Endothelial cell of umbilical vein (primary cell): ENCODE results near the gene ERICH3. TPM values are rescaled to one million over a fixed set of nuclear protein-coding genes. Genes with fewer than 3 reads are reported as not detected.

Source experiments
- BruUV-seq: library from RNA; stranded (reverse); fragments of 400-500 nt; replicated peaks from 2 replicates; lab custom pipeline; 2021; lab: Mats Ljungman, UMichigan
- CTCF ChIA-PET: fragments of 300-600, 350-600 bp; sonication (Branson Sonifier 250); formaldehyde crosslinking; loops from one replicate; lab custom pipeline; 2021; ENCODE audit warnings: antibody characterized with exemption, inconsistent platforms; lab: Charles Lee
- POLR2A ChIA-PET: fragments of 300-600, 350-600 bp; sonication (Branson Sonifier 250); formaldehyde crosslinking; loops from one replicate; lab custom pipeline; 2021; ENCODE audit warnings: antibody characterized with exemption, inconsistent platforms; lab: Charles Lee
- DNase-seq: peaks from one replicate; pipeline ENCODE4 v3.0.0-alpha.2; 2011; ENCODE audit warnings: low read depth, low spot score
- FAIRE-seq: peaks from 2 replicates; lab custom pipeline; 2011; peaks lifted over from hg19 to GRCh38; lab: Jason Lieb, UNC
- H2AFZ ChIP-seq: 2 replicates; pipeline ENCODE4 v1.6.0; 2012; ENCODE audit warnings: low read depth, low read length, control low read depth, inconsistent platforms
- H3K27ac ChIP-seq: 2 replicates; pipeline ENCODE4 v1.5.1; 2011; ENCODE audit warnings: low read depth, mild to moderate bottlenecking, control low read depth, low read length, moderate library complexity; ENCODE audit not compliant: insufficient read depth
- H3K27me3 ChIP-seq, 2 experiments: 2 replicates each; pipeline versions ENCODE4 v1.6.0 to v1.6.1; 2011; ENCODE audit warnings: low read length in 2 of 2, mixed read lengths in 1 of 2; ENCODE audit not compliant: control insufficient read depth in 2 of 2, insufficient read depth in 2 of 2
- H3K36me3 ChIP-seq, 2 experiments: 2 replicates in 1 of 2; 3 replicates in 1 of 2; pipeline ENCODE4 v1.5.1; 2011; ENCODE audit warnings: low read length in 2 of 2, mild to moderate bottlenecking in 1 of 2, moderate library complexity in 1 of 2; ENCODE audit not compliant: control insufficient read depth in 2 of 2, insufficient read depth in 2 of 2; ENCODE audit errors: extremely low read depth in 1 of 2
- H3K4me1 ChIP-seq: 3 replicates; pipeline ENCODE4 v1.5.1; 2011; ENCODE audit warnings: mild to moderate bottlenecking, low read length; ENCODE audit not compliant: control insufficient read depth, insufficient read depth; ENCODE audit errors: extremely low read depth
- H3K4me2 ChIP-seq: 2 replicates; pipeline ENCODE4 v1.6.1; 2011; ENCODE audit warnings: low read length, control low read depth, mixed read lengths; ENCODE audit not compliant: insufficient read depth
- H3K4me3 ChIP-seq, 3 experiments: fragments of 200-600 bp in 1 of 3; sonication (generic), shearing (Covaris generic) in 1 of 3; replicated peaks in 1 of 3; 2 replicates each; pipeline ENCODE4 v1.5.1; 2011 to 2016; ENCODE audit warnings: control low read depth in 3 of 3, low read length in 3 of 3, mild to moderate bottlenecking in 2 of 3, inconsistent platforms in 1 of 3, low read depth in 1 of 3, moderate library complexity in 1 of 3; ENCODE audit not compliant: insufficient read depth in 1 of 3
- H3K79me2 ChIP-seq: 2 replicates; pipeline ENCODE4 v1.6.0; 2012; ENCODE audit warnings: low read length, inconsistent platforms; ENCODE audit not compliant: control insufficient read depth, insufficient read depth
- H3K9ac ChIP-seq: replicated peaks from 2 replicates; pipeline ENCODE3; 2011; ENCODE audit warnings: low read length, control low read depth; ENCODE audit not compliant: insufficient read depth; ENCODE audit errors: extremely low read depth
- H3K9me1 ChIP-seq: replicated peaks from 3 replicates; pipeline ENCODE4 v1.6.0; 2011; ENCODE audit warnings: mild to moderate bottlenecking, low read length; ENCODE audit not compliant: control insufficient read depth, insufficient read depth; ENCODE audit errors: extremely low read depth
- H3K9me3 ChIP-seq: replicated peaks from 2 replicates; pipeline ENCODE4 v1.5.1; 2012; ENCODE audit warnings: low read length, inconsistent platforms; ENCODE audit not compliant: control insufficient read depth, insufficient read depth
- H4K20me1 ChIP-seq: replicated peaks from 2 replicates; pipeline ENCODE3; 2011; ENCODE audit warnings: mild to moderate bottlenecking, low read length; ENCODE audit not compliant: control insufficient read depth, insufficient read depth; ENCODE audit errors: extremely low read depth
- CTCF ChIP-seq, 2 donors: IDR thresholded peaks; 1 replicate in 1 of 2; 2 replicates in 1 of 2; pipeline ENCODE4 v1.5.1; 2011; ENCODE audit warnings: low read length in 2 of 2, mild to moderate bottlenecking in 2 of 2, moderate library complexity in 2 of 2, control low read depth in 1 of 2, inconsistent platforms in 1 of 2, low read depth in 1 of 2; ENCODE audit not compliant: insufficient read depth in 1 of 2; ENCODE audit errors: extremely low read depth in 1 of 2
- FOS ChIP-seq: IDR thresholded peaks from 2 replicates; pipeline ENCODE4 v1.6.1; 2011; ENCODE audit warnings: mild to moderate bottlenecking, low read length, moderate library complexity, borderline replicate concordance; ENCODE audit not compliant: insufficient read depth
- JUN ChIP-seq: IDR thresholded peaks from 2 replicates; pipeline ENCODE4 v1.6.1; 2011; ENCODE audit warnings: borderline replicate concordance, low read depth; ENCODE audit not compliant: insufficient read length, insufficient read depth
- MYC ChIP-seq: IDR thresholded peaks from one replicate; pipeline ENCODE4 v1.6.1; 2011; ENCODE audit warnings: mild to moderate bottlenecking, low read depth, low read length
- POLR2A ChIP-seq: IDR thresholded peaks from 2 replicates; pipeline ENCODE4 v1.6.1; 2012; ENCODE audit warnings: low read depth, mild to moderate bottlenecking, control low read depth, low read length
- POLR2AphosphoS5 ChIP-seq: IDR thresholded peaks from 2 replicates; pipeline ENCODE4 v1.6.1; 2012; ENCODE audit warnings: low read depth, mild to moderate bottlenecking, control low read depth, low read length, moderate library complexity; ENCODE audit not compliant: insufficient read depth
- dilution Hi-C: fragments of 300-500 bp; cut with MboI; formaldehyde crosslinking; loops from one replicate; pipeline ENCODE4 v1.15.0; 2019; ENCODE audit warnings: low sequenced_read_pairs; ENCODE audit not compliant: extremely low pct_ligation_motif_present
- intact Hi-C: fragments of 100-400 bp; cut with micrococcal nuclease; formaldehyde crosslinking; loops from one replicate; pipeline ENCODE4 v1.10.0; 2022
- polyA plus RNA-seq, 4 experiments: library from polyadenylated mRNA; depleted of rRNA in 3 of 4; stranded (reverse) in 3 of 4; unstranded in 1 of 4; fragments of >200 nt; gene quantifications; 2 replicates each; pipeline versions ENCODE4 v1.2.1 to v1.2.3, GENCODE V29; 2011 to 2012; ENCODE audit warnings: missing spikeins in 1 of 4
- total RNA-seq: library from RNA; stranded (reverse); gene quantifications from 2 replicates; pipeline ENCODE4 v1.2.3, GENCODE V29; 2021

The ERICH3 gene
- total and polyA plus RNA-seq, 2 donors (not counting 3 experiments of a cell fraction or from before 2014, with no cell fraction given) = not detected

- Histone ChIP-seq H4K20me1 (no peaks in the 10 kb centered on the region), H3K4me1 (no peaks in the 10 kb centered on the region), H3K27me3 (no peaks in the 10 kb centered on the region), H3K9me1 (no peaks in the 10 kb centered on the region), H3K36me3 (no peaks in the 10 kb centered on the region), H2AFZ (no peak overlapping the region), H3K79me2 (no peaks in the 10 kb centered on the region), H3K9me3 (peaks cover 2% of the 10 kb centered on the region), H3K4me2 (no peak overlapping the region), H3K4me3 (no peak overlapping the region), H3K27ac (no peak overlapping the region), H3K9ac (no peak overlapping the region)
- dilution Hi-C loops (no loop called here), intact Hi-C loops (no loop called here)
- ChIA-PET POLR2A (no interaction called here), CTCF (no interaction called here)
- FAIRE-seq (no peak), DNase-seq (no peak)
- TF ChIP-seq CTCF (IDR thresholded peaks at IDR 0.05; ENCODE audit: extremely low read depth in 1 of 2, insufficient read depth in 1 of 2, low read depth in 1 of 2, low read length in 2 of 2) (no peak), JUN (no peak), POLR2AphosphoS5 (no peak), MYC (no peak), FOS (no peak), POLR2A (no peak)
- BruUV-seq = no TSS peak
Measured at GRCh38 chr1:74530892-74531291, 142.7 kb downstream of the ERICH3 start.

GRCh38 chr1:74528123-74528522 lies 145.5 kb downstream of the ERICH3 start:
- H4K20me1 ChIP-seq = no peaks in the 10 kb centered on the region
- no peak overlapping the region for H3K9ac ChIP-seq
- CTCF ChIA-PET = no interaction called here
- POLR2A ChIA-PET = no interaction called here
- H3K4me2 ChIP-seq = no peak overlapping the region
- TF ChIP-seq JUN (no peak), FOS (no peak)
- DNase-seq (no peak), FAIRE-seq (no peak)
- no peak overlapping the region for H3K27ac ChIP-seq
- intact Hi-C loops = no loop called here
- dilution Hi-C loops = no loop called here
- no peaks in the 10 kb centered on the region for H3K79me2 ChIP-seq
- H3K27me3 ChIP-seq = no peaks in the 10 kb centered on the region
- H3K9me3 ChIP-seq = peaks cover 2% of the 10 kb centered on the region
- BruUV-seq = no TSS peak
- no peak overlapping the region for H3K4me3 ChIP-seq
- no peaks in the 10 kb centered on the region for H3K36me3 ChIP-seq
- no peaks in the 10 kb centered on the region for H3K9me1 ChIP-seq
- no peaks in the 10 kb centered on the region for H3K4me1 ChIP-seq
- H2AFZ ChIP-seq = no peak overlapping the region
